T-helper 9 cell (primary cell): ENCODE results near the gene ARMC6.
"Not testable (repeated sequence)": the region's sequence is repeated elsewhere in the genome, so short reads cannot be mapped to it uniquely, and the experiment has no call there.

Source experiments
- DNase-seq: peaks from one replicate; pipeline ENCODE4 v3.0.0-alpha.2; 2020

Gene ARMC6

DNA sequence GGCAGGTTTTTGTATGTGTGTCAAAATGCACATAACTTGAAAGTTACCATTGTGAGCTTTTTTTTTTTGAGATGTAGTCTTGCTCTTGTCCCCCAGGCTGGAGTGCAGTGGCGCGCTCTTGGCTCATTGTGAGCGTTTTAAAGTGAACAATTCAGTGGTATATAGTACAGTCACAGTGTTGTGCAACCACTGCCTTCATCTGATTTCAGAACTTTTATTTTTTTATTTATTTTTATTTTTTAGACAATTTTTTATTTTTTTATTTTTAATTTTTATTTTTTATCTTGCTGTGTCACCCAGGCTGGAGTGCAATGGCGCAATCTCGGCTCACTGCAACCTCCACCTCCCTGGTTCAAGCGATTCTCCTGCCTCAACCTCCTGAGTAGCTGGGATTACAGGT lies 45.4 kb downstream of the ARMC6 start:
- DNase-seq = no peak

DNA sequence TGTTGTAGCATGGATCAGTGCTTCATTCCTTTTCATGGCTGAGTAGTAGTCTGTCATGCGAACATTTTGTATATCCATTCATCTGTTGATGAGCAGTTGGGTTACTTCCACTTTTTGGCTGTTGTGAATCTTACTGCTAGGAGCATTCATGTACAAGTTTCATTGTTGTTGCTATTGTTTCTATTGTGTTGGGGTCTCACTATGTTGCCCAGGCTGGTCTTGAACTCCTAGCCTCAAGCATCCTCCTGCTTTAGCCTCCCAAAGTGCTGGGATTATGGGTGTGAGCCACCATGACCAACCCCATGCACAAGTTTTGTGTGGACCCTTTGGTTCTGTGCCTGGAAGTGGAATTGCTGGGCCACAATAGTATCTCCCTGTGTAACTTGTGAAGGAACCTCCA lies 46.2 kb downstream of the ARMC6 start:
- DNase-seq = no peak

DNA sequence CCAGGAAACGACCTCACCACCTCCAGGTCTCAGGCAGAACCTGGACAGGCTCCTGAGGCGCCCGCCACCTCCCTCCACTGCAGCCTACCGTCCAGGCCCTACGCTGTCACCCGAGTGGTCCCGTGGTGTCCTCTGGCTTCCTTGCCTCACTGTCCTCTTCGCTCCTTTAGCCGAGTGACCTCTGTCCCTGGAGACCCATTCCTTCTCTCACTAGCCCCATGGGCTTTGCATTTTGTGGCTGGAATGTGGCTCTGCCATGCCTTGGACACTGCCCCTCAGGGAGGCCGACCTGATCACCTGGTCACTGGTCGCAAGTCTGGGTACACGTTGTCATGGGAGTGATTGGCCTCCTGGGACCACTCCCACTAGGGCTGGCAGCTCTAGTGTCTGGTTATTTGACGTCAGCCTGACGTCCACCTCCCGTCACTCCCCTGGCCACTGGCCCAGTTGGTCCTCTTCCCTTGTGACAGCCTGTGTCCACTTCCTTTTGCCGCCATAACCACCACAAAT lies 48.3 kb downstream of the ARMC6 start:
- no peak for DNase-seq

- DNase-seq = no peak
These were observed 50.2 kb downstream of the ARMC6 start for GRCh38 chr19:19083413-19084178.

GRCh38 chr19:19087676-19088075 lies 54.3 kb downstream of the ARMC6 start:
- DNase-seq = no peak

GRCh38 chr19:19094513-19094912 lies 61.1 kb downstream of the ARMC6 start:
- DNase-seq = no peak

GRCh38 chr19:19095691-19096090 lies 62.3 kb downstream of the ARMC6 start:
- DNase-seq = no peak

GRCh38 chr19:19096641-19097627 lies 63.5 kb downstream of the ARMC6 start:
- DNase-seq = no peak

DNA sequence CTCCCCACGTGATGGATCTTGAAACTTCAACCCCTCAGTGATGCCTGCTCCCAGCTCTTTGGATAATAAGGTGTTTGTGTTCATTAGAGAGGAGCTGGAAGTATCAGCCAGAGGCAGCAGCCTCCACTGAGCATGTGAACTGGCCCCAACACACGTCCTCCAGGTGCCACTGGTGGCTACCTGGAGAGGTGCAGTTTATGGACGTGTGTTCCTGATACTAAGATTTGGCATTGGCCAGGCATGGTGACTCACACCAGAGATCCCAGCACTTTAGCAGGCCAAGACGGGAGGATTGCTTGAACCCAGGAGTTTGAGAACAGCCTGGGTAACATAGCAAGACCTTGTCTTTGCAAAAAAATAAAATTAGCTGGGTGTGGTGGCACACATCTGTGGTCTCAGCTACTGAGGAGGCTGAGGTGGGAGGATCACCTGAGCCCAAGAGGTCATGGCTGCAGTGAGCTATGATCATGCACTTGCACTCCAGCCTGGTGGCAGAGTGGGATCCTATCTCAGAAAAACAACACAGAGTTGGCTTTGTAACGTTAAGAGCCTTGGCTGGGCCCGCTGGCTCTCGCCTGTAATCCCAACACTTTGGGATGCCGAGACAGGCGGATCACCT lies 64.8 kb downstream of the ARMC6 start:
- DNase-seq = no peak

- DNase-seq = no peak
These were observed 65.6 kb downstream of the ARMC6 start for GRCh38 chr19:19098703-19099632.

DNA sequence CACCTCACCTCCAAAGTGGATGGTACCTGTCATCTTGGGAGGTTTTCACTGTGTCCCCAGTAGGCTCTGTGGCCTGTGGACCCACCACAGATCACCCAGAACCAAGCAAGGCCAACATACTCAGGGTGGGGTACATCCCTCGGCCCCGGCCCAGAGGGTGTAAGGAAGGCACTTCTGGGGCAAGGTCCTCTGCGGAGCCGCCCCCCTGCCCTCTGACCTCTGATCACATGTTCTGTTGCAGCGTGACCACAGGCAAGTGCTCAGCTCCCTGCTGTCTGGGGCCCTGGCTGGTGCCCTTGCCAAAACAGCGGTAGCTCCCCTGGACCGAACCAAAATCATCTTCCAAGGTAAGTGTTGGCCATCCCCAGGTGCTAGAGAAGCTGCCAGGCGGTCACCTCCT lies 68.1 kb downstream of the ARMC6 start:
- DNase-seq = no peak

DNA sequence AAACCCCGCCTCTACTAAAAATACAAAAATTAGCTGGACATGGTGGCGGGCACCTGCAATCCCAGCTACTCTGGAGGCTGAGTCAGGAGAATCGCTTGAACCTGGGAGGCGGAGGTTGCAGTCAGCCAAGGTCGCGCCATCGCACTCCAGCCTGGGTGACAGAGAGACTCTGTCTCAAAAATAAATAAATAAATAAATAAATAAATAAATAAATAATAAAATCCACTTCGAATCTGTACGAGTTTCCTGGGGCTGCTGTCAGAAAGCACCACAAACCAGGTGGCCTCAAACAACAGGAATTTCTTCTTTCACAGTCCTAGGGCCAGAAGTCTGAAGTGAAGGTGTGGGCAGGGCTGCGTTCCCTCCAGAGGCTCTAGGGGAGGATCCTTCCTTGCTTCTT lies 69.2 kb downstream of the ARMC6 start:
- not testable (repeated sequence) for DNase-seq

DNA sequence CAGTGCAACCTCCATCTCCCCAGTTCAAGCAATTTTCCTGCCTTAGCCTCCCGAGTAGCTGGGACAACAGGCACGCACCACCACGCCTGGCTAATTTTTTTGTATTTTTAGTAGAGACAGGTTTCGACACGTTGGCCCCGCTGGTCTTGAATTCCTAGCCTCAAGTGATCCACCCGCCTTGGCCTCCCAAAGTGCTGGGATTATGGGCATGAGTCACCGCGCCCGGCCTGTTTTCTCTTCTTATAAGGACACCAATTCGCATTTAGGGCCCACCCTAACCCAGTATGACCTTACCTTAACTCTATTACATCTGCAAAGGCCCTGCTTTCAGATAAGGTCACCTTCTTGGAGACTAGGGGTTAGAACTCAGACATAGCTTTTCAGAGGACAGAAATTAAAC lies 69.8 kb downstream of the ARMC6 start:
- DNase-seq = no peak

DNA sequence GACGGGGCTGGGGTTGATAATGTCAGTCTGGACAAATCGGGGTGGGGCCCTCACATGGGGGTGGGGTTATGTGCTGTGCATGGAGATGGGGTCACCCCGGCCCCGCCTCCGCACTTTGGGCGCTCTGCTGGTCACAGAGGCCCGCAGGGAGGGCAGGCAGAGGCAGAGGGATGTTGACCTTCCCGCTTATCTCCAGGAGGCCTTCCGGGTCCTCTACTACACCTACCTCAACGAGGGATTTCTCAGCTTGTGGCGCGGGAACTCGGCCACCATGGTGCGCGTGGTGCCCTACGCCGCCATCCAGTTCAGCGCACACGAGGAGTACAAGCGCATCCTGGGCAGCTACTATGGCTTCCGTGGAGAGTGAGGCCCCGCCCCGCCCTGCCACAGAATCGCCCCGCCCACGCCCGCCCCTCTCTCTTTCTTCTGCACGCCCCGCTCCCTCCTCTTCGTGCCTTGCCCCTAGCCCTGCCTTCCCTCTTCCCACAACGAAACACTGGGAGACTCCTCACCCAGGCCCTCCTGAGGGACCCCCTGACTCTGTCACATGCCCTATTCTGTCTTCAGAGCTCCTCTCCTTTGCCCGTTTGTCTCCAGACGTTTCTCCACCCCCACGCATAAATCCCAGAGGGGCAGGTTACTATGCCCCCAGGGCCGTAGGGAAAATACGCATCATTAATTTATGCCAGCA lies 72.1 kb downstream of the ARMC6 start:
- DNase-seq = no peak

- no peak for DNase-seq
These were observed 72.7 kb downstream of the ARMC6 start for GRCh38 chr19:19106056-19106551.

- DNase-seq = not testable (repeated sequence)
These were observed 73.5 kb downstream of the ARMC6 start for GRCh38 chr19:19106938-19107337.

- no peak for DNase-seq
These were observed 74.3 kb downstream of the ARMC6 start for GRCh38 chr19:19107654-19108053.
